HK-2 (cell line): Measurements from ENCODE around the gene REM2.

Experiments
- DNase-seq: peaks from one replicate; pipeline ENCODE4 v3.0.0-alpha.2; 2018; ENCODE audit not compliant: unreplicated experiment

REM2 gene, protein sequence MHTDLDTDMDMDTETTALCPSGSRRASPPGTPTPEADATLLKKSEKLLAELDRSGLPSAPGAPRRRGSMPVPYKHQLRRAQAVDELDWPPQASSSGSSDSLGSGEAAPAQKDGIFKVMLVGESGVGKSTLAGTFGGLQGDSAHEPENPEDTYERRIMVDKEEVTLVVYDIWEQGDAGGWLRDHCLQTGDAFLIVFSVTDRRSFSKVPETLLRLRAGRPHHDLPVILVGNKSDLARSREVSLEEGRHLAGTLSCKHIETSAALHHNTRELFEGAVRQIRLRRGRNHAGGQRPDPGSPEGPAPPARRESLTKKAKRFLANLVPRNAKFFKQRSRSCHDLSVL

DNA sequence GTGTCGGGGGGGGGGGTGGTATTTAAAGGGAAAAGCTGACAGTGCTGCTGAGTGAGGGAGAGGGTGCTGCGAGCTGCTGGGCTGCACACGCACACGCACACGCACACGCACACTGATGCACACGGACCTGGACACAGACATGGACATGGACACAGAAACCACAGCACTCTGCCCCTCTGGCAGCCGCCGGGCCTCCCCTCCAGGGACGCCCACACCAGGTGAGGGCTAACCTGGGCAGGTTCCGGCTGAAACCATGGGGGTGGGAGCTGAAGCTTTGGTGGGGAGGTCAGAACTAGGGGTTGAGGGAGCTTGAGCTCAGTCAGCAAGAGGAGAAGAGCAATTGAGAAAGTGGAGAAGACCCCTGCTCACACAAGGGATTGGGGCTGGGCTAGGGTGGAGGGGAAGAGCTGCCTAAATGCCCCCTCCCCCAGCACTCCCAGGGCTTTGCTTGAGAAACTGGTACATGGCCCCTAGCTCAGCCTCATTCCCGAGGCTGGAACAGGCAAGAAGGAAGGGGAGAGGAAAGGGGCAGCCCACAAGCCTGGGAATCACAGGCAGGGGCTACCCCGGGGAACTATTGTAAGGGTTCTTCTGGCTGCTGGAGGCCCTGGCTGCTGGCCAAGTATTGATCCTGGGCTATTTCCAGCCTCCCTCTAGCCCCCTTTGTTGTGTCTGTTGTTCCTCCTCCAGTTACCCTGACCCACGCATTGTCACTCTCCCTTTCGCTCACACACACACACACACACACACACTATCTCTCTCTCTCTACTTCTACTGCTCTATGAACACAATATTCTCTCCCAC is at the start of gene REM2:
Gene REM2, plus strand, starts transcription at position 50 of the 804 bp plus-strand sequence. Its CDS starts 66 bp downstream, at position 116.
- no peak for DNase-seq

DNA sequence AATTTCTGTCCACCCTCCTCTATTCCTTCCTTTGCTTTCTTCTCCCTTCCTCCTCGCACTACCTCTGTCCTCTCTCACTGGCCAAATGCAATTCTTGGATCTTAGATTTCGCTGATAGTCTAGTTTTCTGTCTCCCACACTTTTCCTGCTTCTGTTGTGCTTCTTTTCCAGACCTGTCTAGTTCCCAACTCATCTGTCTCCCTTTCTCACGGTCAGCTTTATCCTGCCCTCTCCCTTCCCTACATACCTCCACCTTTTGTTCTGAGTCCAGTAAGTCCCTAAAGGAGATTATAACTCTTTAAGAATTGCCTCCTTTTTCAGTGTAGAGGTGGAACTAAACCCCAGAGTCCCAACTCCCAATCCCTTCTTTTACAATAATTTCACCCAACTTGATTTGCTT is 47.5 kb upstream of the REM2 start:
- DNase-seq, result no peak

DNA sequence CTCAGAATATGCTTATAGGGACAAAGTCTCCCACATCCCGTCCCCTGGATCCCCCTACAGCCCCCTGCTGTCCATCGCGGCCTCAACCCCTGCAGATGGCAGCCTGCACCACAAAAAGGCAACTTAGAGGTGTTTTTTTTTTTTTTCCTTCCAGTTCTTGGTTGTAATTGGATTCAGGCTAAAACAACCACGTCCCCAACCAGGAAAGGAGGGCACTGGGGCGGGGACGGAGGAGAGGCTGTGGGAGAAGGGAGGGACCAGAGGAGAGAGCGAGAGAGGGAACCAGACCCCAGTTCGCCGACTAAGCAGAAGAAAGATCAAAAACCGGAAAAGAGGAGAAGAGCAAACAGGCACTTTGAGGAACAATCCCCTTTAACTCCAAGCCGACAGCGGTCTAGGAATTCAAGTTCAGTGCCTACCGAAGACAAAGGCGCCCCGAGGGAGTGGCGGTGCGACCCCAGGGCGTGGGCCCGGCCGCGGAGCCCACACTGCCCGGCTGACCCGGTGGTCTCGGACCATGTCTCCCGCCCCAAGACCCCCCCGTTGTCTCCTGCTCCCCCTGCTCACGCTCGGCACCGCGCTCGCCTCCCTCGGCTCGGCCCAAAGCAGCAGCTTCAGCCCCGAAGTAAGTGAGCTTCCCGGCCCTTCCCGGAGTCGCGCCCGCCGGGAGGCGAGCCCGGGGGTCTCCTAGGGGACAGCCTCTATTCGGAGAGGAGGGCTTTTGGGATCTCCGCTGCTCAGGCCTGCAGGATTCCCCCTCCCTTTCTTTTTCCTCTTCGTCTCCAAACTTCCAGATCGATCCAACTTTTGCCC is 46.5 kb upstream of the REM2 start, which contains the start of gene MMP14:
Gene MMP14, plus strand, starts transcription at position 285 of the 813 bp plus-strand sequence. Its CDS starts 233 bp downstream, at position 518.
- DNase-seq, result peak; percentile 76

DNA sequence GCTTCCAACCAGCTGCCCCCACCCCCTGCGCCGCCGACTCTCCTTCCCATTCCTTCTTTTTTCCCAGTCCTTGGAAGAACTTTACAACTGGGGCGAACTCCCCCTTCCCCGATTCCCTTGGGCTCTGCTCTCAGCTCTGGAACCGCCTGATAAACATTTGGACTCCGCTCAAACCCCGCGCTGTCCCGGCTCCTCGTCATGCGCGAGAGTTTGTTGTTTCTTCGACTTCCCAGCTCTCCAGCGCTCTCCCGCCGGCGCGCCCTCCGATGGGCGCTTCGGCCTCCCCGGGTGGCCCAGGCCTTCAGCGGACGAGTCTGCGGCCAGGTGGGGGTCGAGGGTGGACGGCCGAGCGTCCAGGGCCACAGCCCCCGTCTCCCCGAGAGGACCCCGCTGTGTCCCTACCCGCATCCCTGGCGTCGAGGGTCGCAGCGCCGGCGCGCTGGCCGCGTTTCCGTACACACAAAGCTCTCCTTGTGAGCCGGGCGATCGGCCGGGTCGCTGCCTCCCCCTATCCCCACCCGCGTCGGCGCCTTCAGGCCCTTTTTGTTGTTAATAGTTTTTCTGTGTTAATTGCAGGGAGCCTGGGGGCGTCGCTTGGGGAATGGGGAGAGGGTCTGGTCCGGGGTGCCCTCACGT is 45.8 kb upstream of the REM2 start:
- DNase-seq, result peak; percentile 62

DNA sequence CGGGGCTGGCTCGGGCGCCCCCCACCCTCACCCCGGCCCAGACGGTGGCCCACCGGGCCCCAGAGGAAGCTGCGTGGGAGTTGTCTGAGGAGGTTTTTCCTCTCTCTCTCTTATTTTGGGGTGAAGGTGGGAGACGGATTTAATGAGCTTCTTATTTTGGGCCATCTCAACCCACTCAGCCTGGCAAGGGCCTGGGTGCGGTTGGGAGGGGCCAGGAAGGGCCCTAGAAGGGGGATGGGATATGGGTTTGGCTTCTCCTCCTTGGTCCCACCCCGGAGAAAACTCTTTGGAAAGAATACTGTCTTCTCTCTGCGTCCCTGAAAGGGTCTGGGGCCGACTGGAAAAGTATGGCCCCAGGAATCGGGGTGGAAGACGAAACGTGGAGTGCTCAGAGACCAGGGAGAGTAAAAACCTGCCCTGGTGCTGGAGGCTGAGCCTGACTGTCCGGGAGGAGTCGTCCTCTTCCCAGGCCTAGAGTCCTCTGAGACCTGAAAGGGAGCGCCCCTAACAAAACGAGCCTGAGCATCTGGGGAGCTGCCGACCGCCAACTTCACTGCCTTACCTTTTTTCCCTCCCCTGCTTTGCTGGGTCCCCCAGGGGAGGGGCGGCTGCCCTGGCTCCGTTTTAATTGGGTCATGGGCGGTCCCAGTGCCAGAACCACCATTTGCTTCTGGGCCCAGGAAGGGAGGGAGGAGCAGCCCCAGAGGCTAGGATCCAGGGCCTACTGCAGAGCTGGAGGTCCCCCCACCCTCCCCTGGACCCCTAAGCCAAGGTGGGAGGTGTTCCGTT is 45.1 kb upstream of the REM2 start:
- DNase-seq, result peak; percentile 39

DNA sequence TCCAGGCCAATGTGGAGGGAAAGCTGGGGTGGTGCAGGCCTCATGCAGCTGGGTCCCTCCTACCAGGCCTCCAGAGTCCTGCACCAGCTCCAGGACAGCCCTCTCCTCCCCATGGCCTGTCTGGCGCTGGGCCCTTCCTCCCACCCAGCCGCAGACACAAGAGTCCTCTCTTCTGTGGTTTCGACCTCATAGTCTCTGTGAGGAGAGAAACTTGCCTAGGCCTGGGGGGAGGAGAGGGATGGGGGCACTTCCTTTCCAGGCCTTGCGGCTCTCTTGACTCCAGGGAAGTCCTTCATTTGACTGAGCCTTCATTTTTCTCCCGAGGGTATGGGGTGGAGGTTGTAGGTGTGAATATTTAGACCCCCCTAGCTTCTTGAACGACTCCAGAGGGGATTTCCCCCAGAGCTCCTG is 44.4 kb upstream of the REM2 start:
- DNase-seq, result peak; percentile 53

DNA sequence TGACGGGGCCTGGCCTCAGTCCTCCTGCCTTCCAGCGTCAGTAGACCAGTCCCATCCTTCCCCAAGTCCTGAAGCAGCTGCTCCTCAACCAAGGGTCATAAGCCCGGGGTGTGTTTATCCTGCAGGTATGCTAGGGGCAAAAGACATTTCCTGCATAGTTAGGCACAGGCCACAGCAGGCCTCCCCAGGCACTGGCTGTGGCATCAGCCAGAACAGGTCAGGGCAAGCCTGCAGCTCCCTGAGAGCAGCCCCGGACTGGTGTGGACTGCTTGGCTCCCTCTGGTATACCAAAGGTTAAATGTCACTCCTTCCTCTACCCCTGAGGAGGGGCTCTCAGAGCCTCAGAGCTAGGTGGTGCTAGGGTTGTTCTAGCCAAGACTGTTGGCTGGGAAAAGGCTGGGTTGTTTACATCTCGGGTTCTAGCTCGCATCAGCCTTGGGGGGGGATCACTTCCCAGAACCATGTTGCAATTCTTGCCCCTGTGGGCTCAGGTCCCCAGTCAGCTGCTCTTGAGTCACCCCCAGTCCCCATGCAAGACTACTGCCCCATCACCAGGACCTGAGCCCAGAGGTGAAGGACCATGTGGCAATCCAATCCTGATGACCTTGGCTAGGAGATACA is 43.8 kb upstream of the REM2 start:
- DNase-seq, result no peak

DNA sequence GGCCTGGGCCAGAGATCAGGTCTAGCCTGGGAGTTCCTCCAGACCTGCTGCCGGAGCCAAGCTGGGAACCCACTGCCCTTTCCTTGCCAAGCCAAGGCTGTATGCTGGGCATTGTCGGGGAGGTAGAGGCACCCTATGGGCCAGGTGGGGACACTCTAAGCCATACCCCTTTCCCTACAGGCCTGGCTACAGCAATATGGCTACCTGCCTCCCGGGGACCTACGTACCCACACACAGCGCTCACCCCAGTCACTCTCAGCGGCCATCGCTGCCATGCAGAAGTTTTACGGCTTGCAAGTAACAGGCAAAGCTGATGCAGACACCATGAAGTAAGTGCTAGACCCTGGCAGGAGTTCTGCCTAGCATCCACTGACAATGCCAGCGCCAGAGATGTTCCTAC is 41.7 kb upstream of the REM2 start:
- DNase-seq, result no peak

DNA sequence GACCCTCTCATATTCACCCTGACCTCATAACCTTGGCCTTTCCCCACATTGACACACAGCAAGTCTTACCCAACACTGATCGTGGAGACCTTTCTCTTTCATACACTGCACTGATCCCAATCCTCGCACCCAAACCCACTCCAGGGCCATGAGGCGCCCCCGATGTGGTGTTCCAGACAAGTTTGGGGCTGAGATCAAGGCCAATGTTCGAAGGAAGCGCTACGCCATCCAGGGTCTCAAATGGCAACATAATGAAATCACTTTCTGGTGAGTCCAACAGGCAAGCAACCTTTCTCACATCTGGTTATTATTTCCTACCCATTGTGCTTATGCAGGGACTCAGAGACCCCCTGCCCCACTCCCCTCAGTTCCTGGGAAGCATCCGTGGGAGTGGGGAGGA is 41.3 kb upstream of the REM2 start:
- DNase-seq, result no peak

DNA sequence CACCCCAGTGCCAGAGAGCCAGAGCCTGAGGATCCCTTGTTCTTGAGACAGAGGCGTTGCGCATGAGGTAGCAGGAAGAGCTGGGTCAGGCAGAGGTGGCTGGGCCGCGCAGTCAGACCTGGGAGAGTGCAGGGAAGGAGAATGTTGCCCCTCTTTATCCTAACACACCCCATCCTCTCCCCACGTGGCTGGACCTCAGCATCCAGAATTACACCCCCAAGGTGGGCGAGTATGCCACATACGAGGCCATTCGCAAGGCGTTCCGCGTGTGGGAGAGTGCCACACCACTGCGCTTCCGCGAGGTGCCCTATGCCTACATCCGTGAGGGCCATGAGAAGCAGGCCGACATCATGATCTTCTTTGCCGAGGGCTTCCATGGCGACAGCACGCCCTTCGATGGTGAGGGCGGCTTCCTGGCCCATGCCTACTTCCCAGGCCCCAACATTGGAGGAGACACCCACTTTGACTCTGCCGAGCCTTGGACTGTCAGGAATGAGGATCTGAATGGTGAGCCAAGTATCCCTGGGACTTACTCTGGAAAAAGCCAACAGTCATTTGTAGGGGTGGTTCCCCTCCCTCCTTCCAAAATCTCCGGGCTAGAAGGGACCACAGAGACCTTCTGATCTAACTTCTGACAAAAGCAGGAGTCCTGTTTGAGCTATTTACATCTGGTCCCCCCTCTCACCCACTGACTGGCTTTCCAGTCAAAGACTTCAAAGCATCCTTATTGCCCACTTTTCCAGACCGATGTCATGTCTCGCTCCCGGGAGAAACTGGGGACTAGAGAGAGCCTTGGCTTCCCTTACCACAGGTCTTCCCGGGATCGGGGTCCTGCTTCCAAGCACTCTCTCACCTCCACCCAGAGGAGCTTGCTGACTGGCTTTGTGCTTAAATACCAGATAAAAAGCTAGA is 40.6 kb upstream of the REM2 start:
- DNase-seq, result no peak

DNA sequence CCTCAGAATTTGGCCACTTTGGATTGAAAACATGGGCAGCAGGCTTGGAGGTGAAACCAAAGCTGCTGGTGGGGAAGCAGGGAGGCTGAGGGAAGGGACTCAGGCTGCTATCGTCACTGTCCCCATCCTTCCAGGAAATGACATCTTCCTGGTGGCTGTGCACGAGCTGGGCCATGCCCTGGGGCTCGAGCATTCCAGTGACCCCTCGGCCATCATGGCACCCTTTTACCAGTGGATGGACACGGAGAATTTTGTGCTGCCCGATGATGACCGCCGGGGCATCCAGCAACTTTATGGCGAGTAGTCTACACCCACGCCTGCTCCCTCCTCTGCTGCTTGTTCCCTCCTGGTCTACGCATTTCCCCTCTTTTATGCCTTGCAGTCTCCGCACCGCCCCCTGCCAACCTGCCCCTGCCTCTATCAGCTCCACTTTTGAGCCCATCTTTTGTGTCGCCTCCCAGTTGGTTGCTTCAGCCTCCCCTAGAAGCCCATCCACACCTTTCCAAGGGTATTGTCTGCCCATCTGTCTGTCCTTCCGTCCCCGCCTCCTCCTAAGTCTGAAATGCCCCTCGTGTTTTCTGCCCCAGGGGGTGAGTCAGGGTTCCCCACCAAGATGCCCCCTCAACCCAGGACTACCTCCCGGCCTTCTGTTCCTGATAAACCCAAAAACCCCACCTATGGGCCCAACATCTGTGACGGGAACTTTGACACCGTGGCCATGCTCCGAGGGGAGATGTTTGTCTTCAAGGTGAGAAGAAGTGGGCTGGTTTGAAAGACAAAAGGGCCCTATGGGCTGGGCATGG is 39.7 kb upstream of the REM2 start:
- no peak for DNase-seq

DNA sequence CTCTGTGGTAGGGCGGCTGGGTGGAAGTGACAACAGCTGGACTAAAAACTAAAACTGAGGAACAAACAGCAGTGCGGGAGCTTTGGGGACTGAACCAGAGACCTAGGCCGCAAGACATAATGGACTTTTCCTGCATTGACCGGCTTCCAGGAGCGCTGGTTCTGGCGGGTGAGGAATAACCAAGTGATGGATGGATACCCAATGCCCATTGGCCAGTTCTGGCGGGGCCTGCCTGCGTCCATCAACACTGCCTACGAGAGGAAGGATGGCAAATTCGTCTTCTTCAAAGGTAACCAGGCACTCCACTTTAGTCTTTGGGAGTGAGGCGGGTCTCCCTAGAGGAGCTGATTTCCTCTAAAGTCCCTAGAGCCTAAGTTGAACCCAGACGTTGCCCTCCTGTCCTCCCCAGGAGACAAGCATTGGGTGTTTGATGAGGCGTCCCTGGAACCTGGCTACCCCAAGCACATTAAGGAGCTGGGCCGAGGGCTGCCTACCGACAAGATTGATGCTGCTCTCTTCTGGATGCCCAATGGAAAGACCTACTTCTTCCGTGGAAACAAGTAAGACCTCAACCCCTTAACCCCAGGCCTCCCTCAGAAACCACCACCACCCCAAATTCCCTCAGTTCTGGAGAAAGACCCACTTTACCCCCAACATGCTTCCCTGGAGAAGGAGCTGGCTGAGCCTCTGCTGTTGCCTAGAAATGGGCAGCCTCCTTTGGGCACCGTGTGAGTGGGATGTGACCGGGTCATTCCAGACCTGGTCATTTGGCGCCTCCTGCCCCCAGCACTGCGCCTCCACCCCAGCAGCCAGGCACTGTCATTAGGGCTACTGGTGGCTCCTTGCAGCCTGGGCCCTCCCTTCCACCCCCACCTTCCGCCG is 38.6 kb upstream of the REM2 start:
- DNase-seq, result no peak

DNA sequence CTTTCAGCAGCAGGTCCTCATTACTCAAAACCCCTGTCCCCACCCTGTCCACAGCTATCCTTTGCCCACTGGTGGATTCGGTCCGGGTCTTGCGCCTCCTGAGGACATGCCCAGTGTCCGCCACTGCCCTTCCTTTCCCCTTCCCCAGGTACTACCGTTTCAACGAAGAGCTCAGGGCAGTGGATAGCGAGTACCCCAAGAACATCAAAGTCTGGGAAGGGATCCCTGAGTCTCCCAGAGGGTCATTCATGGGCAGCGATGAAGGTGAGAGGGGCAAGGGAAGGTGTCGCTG is 38.0 kb upstream of the REM2 start:
- DNase-seq, result no peak

DNA sequence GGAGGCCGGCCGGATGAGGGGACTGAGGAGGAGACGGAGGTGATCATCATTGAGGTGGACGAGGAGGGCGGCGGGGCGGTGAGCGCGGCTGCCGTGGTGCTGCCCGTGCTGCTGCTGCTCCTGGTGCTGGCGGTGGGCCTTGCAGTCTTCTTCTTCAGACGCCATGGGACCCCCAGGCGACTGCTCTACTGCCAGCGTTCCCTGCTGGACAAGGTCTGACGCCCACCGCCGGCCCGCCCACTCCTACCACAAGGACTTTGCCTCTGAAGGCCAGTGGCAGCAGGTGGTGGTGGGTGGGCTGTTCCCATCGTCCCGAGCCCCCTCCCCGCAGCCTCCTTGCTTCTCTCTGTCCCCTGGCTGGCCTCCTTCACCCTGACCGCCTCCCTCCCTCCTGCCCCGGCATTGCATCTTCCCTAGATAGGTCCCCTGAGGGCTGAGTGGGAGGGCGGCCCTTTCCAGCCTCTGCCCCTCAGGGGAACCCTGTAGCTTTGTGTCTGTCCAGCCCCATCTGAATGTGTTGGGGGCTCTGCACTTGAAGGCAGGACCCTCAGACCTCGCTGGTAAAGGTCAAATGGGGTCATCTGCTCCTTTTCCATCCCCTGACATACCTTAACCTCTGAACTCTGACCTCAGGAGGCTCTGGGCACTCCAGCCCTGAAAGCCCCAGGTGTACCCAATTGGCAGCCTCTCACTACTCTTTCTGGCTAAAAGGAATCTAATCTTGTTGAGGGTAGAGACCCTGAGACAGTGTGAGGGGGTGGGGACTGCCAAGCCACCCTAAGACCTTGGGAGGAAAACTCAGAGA is 37.0 kb upstream of the REM2 start:
- DNase-seq, result no peak

DNA sequence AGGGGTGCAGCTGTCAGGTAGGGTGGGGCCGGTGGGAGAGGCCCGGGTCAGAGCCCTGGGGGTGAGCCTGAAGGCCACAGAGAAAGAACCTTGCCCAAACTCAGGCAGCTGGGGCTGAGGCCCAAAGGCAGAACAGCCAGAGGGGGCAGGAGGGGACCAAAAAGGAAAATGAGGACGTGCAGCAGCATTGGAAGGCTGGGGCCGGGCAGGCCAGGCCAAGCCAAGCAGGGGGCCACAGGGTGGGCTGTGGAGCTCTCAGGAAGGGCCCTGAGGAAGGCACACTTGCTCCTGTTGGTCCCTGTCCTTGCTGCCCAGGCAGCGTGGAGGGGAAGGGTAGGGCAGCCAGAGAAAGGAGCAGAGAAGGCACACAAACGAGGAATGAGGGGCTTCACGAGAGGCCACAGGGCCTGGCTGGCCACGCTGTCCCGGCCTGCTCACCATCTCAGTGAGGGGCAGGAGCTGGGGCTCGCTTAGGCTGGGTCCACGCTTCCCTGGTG is 36.2 kb upstream of the REM2 start:
- no peak for DNase-seq

DNA sequence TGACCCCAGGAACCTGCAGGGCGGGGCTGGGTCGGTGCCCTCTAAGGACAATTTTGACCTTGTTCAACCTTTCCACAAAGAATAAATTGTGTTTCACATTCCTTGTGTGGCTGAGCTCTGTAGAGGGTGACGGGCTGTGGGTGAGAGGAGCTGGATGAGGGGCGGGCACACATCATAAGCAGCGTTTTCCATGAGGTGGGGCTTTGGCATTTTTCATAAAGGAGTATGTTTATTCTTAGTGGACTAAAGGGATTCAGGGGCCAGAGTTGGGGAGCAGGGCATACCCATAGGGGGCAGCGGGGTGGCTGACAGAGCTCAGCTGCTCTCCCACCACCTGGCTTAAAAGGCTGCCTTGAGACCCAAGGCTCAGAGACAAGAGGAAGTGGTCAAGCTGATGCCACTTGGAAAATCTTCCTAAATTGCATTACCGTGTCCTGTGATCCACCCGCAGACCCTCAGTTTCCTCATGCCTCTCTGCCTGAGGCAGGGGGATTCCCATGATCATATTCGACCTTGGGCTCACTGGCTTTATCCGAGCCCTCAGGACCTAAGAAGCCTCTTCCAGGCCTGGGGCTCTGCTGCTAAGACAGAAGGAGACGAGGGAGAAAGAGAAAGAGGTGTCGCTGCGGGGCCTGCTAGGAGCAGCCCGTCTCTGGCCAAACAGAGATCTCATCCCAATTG is 35.2 kb upstream of the REM2 start:
- no peak for DNase-seq
